Measurements from ENCODE around the gene TFEB.

TFEB gene

GRCh38 chr6:41673704-41674000 is 61.8 kb downstream of the TFEB start:
- CTCF ChIA-PET = interaction anchor here (0.6 to 1.9 kb wide), 7 partner anchors 8 to 305 kb away, joined by 3 to 14 read pairs (median 3); no protein-coding TSS in a partner anchor
- no peaks in the 10 kb centered on the region for H3K36me3 ChIP-seq (ENCODE audit: control insufficient read depth in 2 of 2, insufficient read depth in 1 of 2, low read length in 2 of 2)
- no peaks in the 10 kb centered on the region for H3K9me3 ChIP-seq (ENCODE audit: control insufficient read depth, insufficient read depth, low read depth, low read length)
- H3K4me3 ChIP-seq (ENCODE audit: low read depth, low read length) = no peak overlapping the region
- H3K27ac ChIP-seq (ENCODE audit: extremely low read depth, low read depth, low read length) = no peak overlapping the region
- POLR2A ChIA-PET = no interaction called here
- TF ChIP-seq BCL6B (tag by site-specific recombination; IDR thresholded peaks at IDR 0.05) = no peak
- H3K4me1 ChIP-seq (ENCODE audit: control insufficient read depth, insufficient read depth, low read length) = no peaks in the 10 kb centered on the region

GRCh38 chr6:41672816-41673703 is 62.3 kb downstream of the TFEB start:
- H3K36me3 ChIP-seq (ENCODE audit: control insufficient read depth in 2 of 2, insufficient read depth in 1 of 2, low read length in 2 of 2) = no peaks in the 10 kb centered on the region
- H3K27ac ChIP-seq (ENCODE audit: extremely low read depth, low read depth, low read length) = no peak overlapping the region
- ChIA-PET CTCF (interaction anchor here (0.6 to 1.9 kb wide), 7 partner anchors 9 to 304 kb away, joined by 3 to 14 read pairs (median 3); no protein-coding TSS in a partner anchor), POLR2A (no interaction called here)
- no peaks in the 10 kb centered on the region for H3K9me3 ChIP-seq (ENCODE audit: control insufficient read depth, insufficient read depth, low read depth, low read length)
- H3K4me1 ChIP-seq (ENCODE audit: control insufficient read depth, insufficient read depth, low read length) = no peaks in the 10 kb centered on the region
- TF ChIP-seq KLF16 (tag by site-specific recombination; IDR thresholded peaks at IDR 0.05) (no peak), ZNF37A (tag by site-specific recombination; IDR thresholded peaks at IDR 0.05) (no peak), ZNF23 (tag by site-specific recombination; IDR thresholded peaks at IDR 0.05; ENCODE audit: borderline replicate concordance) (no peak), ZNF292 (tag by site-specific recombination; IDR thresholded peaks at IDR 0.05; ENCODE audit: borderline replicate concordance, low read depth) (no peak), CTCF (tag by site-specific recombination; IDR thresholded peaks at IDR 0.05) (no peak), ZNF707 (tag by site-specific recombination; IDR thresholded peaks at IDR 0.05) (no peak), ZSCAN5A (tag by site-specific recombination; IDR thresholded peaks at IDR 0.05) (no peak), ZNF704 (tag by site-specific recombination; IDR thresholded peaks at IDR 0.05) (no peak), ZNF555 (tag by site-specific recombination; conservative IDR thresholded peaks at IDR 0.05) (no peak), ZSCAN30 (tag by site-specific recombination; IDR thresholded peaks at IDR 0.05) (no peak), ZNF549 (tag by site-specific recombination; IDR thresholded peaks at IDR 0.05) (no peak), ZNF280C (tag by site-specific recombination; IDR thresholded peaks at IDR 0.05) (no peak)
- no peak overlapping the region for H3K4me3 ChIP-seq (ENCODE audit: low read depth, low read length)
